ENCODE results near the gene EHD4.

The EHD4 gene

DNA sequence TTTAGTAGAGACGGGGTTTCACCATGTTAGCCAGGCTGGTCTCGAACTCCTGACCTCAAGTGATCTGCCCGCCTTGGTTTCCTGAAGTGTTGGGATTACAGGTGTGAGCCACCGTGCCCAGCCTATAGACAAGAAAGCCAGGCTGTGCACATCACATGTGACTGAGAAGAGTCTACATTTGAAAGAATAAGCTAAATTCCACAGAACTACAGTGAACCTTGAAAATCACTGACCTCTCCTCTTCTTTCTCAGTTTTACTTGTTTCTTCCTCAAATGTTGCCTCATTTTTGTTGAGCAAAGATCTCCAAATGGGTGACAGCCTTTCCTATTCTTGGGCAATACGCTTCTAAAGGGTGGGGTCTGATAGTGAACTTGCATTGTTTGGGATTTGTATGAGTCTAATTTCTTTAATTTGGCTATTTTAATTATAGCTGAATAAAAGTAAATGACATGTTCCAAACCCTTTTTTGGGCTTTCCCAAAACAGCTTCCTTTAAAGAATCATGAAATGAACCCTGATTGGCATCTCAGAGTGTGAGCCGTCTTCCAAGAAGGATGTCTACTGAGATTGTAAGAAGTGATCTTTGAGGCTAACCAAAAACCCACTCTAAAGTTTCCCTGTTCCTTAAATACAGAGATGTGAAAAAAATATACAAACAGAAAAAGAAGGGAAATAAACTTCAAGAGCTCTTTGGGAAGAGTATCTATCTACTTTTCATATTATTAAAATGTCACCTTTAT lies 56.9 kb downstream of the EHD4 start:
- no peak for FAIRE-seq

- no peak for FAIRE-seq
Observed at GRCh38 chr15:41914411-41914810, 57.9 kb downstream of the EHD4 start.

DNA sequence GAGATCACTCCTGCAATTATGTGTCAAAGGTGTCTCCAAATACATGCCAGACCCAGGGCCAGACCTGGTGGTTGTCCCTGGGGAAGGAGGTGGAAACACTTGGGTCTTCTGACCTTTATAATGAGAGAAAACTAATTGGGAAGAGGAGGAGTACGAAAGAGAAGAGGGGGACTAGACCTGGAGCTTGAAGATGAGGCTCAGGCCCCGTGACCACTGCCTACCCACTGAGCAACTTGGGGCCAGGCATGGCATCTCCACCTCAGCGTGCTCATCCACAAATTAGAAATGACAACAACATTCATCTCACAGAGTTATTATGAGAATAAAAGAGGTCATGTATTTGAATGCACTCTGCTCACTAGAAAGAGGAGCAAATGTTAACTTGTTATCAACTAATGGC lies 59.1 kb downstream of the EHD4 start:
- no peak for FAIRE-seq

- FAIRE-seq = no peak
Observed at GRCh38 chr15:41911691-41912345, 60.5 kb downstream of the EHD4 start.

- FAIRE-seq = no peak
Observed at GRCh38 chr15:41908736-41909461, 63.5 kb downstream of the EHD4 start.

DNA sequence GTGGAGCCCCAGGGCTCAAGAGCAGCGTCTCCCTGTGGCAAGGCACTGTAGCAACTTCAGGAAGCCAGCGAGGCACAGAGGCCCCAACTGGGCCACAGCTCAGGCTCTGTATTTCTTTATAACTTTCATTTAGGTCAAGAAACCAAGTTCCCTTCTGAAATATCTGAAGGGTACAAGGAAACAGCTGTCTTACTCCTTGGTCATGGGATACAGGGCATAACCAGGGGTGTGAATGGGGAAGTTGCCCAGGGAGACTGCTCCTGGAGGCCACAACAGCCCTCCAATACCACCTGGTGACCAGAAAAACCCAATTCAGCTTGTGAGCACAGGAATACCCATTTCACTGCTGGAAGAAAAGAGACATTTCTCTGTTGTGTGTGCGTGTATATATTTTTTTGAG lies 65.2 kb downstream of the EHD4 start:
- no peak for FAIRE-seq

DNA sequence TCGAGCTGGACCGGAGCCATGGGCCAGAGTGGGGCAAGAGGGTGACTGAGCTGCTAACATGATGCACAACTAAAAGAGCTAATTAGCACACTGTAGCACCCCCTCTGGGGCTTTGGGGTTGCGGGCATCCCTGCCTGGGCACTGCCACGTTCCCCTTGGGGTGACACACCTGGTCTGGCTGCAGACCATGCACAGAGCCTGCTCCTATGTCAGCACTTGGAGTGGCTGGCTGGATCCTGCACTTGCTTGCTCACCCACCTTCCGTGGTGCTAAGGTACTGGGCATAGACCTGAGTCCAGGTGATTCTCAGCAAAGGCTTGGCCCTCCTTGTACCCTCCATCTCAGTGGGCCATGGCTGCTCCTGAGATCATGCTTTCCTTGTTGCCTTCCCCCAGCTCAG lies 65.7 kb downstream of the EHD4 start:
- FAIRE-seq = no peak

DNA sequence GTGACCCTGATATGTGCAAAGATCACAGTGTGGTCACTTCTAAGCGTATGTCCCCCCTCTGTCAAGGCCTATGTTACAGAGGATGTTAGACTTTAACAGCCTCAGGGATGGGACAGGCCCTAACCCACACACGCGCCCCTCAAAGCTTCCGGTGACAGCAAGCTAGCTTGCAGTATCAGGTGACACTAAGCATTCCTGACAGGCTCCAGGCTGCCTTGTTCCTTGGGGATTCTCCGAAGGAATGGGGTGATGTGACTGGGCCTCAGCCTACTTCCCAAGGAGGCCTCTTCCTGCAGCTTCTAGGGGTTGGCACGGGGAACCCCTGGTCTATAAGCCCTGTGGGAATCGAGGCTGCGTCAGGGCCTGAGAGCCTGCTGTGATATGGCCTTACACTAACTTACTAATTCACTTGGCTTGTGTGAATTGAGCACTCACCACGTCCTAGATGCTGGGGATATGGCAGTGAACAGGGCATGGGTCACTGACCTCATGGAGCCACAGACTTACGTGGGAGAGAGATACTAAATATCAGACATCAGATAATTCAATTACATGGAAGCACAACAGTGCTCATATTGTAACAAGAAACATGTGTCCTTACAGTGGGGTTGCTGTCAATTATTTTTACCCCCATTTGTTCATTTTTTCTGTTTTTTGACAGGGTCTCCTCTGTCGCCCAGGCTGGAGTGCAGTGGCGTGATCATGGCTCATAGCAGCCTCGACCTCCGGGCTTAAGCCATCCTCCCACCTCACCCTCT lies 67.1 kb downstream of the EHD4 start:
- no peak for FAIRE-seq

- peak; percentile 61 for FAIRE-seq
Observed at GRCh38 chr15:41904541-41905005, 67.8 kb downstream of the EHD4 start.

DNA sequence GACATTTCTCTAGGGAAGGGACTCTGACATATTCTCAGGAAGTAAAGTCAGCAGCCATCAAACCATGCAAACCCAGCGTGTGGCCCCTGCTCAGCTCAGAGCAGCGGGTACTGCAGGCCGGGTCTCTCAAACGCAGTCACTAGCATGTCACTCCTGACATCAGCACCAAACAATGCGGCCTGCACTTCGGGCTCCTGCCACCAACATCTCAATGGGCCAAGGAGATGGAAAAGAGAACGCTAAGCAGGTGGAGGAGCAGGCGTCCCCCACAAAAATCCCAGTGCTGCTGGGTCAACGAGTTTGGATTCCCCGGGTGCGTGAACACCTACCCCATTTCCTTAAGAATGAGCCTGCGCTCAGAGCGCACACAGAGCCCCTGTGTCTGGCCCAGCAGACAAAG lies 68.6 kb downstream of the EHD4 start:
- no peak for FAIRE-seq

GRCh38 chr15:41901431-41901830 lies 70.9 kb downstream of the EHD4 start:
- FAIRE-seq = no peak

- FAIRE-seq = no peak
Observed at GRCh38 chr15:41900526-41901380, 71.6 kb downstream of the EHD4 start.

GRCh38 chr15:41899854-41900442 lies 72.4 kb downstream of the EHD4 start:
- no peak for FAIRE-seq

DNA sequence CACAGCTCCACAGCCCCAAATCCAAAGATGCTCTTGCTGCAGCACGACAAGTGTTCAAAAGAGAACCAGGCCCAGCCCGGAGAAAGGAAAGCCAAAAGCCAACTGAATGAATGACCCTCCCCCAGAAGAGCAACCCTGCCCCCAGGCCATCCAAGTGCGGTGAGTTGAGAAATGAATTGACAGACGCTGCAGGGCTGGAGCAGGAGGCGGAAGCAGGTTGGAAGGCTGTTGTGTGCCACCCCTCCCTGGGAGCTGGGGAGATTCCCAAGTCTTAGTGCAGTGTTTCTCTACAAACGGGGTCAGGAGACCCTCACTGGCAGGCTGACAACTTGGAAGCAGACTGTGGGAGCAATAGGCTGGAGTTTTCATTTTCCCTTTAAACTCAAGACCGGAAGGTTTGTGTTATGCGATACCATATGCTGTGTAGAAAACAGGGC lies 75.0 kb downstream of the EHD4 start:
- FAIRE-seq = no peak

- no peak for FAIRE-seq
Observed at GRCh38 chr15:41896566-41896965, 75.8 kb downstream of the EHD4 start.

DNA sequence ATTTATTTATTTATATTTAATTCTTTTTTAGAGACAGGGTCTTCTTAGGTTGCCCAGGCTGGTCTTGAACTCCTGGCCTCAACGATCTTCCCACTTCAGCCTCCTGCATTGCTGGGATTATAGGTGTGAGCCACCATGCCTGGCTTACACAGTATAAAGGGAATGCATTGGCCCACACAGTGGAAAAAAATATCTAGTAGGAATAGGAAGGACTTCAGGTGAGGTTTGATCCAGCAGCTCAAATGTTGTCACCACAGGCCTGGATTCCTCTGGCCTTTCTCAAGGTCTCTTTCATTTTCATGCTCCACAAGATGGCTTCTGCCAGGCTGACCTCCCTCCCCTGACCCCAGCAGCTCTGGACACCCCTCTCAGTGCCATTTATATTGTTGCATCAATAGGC lies 76.4 kb downstream of the EHD4 start:
- no peak for FAIRE-seq

- no peak for FAIRE-seq
Observed at GRCh38 chr15:41895491-41895890, 76.9 kb downstream of the EHD4 start.

- FAIRE-seq = no peak
Observed at GRCh38 chr15:41894791-41895463, 77.4 kb downstream of the EHD4 start.

DNA sequence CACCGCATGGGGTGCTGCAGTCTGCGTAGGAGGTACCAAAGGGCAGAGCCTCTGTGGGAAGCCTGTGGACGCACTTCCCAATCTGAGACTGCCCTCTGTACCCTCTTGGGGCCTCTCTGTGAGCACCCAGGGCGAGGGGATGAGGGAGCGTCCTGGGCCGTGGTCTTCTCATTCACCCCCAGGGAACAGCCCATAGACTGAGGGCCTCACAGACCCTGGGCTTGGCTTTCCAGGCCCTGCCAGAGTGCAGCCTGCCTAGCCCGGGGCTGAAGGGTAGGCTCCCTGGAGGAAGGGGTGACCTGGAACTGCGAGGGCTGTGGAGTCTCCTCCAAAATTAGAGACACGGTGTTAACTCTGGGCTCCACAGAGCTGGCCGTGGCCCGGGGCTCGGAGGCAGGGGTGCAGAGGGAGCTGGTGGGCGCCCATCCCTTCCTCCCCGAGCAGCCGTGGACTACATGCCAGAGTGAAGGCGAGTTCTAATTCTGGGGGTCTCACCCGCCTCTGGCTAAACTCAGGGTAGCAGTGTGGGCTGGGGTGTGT lies 78.0 kb downstream of the EHD4 start:
- no peak for FAIRE-seq

GRCh38 chr15:41893422-41894250 lies 78.7 kb downstream of the EHD4 start, which contains the start of gene SPTBN5:
Gene SPTBN5 (minus strand): TSS chr15:41894053. CDS start chr15:41893497, 556 bp downstream.
- no peak for FAIRE-seq

Measured in G401.6 (cell line).